CMK (cell line): ENCODE results near the gene HS3ST3A1.
A peak's percentile ranks its signal among the peaks of the same experiment; 100 is the strongest.

ENCODE experiments used
- DNase-seq: peaks from one replicate; pipeline ENCODE4 v3.0.0-alpha.2; 2010; ENCODE audit warnings: low read depth

Gene HS3ST3A1

DNA sequence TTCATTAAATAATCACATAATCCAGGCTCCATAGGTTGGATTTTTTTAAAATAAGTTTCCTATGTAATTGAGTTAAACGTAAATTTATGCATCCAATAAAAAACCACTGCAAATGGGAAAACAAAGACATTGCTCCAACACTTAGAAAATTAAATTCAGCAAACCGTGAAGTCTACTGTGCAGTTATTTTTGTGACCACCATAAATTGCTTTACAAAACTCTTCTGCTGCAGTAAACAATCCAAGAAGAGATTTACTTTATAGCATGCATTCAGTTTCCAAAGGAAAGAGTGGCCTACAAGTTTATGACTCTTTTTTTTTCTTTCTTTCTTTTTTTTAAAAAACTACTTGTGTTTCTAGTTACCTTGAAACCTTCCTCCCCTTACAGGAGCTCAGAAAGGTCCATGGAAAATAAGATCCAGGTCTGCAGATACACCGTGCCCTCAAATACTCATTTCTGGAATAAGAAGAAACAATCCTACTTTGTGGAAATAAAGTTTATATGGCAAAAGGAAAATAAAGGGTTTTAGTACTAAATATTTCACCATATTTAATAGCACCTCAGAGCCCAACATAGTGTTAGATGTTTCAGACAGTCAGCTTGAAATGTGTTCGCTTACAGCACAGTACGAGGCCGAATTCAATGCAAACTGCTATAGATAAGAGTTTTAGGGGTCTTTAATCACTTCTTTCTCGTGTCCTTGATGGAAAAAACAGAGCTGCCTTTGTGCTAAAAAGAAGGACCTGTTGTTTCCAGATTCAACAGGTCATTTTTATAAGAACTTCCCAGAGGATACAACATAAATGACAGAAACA, 3.2 kb downstream of the HS3ST3A1 start:
- DNase-seq, result no peak

DNA sequence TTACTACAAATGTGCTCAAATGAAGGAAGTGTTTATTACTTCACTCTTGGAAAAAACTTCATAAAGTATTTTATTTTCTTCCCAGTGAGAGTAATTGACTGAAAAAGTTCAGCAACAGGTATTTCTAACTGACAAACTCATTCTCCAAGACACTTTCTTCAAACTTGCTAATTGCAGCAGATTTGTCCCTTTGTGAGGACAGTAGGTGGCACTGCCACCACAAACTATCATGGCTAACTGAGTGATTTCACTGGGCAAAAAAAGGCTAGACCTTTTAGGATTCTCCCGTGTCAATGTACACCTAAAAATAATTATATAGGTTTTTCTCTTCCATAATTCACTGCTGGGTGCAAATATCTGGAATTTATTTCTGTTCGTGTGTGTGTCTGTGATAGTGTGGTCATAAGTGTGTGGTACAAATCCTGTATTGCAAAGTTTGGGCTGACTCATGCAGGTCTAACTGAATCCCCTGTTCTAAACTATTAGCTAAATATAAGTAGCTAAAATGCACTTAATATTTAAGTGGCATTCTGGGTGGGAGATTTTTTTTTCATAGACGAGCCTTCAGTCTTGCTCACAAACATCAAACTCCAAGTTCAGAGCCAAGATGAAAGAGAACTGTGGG, 3.9 kb downstream of the HS3ST3A1 start:
- no peak for DNase-seq

DNA sequence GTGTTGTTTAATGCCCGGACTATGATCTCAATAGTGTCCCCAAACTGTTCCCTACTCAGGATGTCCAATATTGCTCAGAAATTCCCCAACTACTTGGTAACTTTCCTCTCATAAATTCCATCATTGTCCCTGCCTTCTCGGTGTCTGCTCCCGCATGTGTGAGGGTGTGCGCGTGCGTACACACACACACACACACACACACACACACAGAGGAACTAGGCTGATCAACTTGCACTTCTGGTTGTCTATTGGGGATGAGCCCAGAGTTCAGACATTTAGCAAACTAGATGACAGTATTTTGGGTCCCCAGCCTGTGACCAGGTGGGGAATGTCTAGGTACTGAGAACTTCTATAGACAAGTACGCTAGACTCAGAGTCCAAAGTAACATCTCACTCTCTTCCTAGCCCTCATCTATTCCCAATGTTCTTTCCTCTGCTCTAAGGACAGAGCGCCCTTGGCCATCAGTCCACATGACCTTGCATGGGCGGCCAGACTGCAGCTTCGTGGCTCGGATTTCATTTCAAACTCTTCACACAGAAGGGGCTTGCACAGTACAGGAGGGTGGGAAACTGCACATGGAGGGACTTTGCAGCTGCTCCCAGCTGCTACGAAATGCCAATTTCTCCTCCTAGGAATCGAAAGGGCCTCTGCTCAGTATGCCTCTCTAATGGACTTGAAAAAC, 5.3 kb downstream of the HS3ST3A1 start:
- DNase-seq, result no peak

DNA sequence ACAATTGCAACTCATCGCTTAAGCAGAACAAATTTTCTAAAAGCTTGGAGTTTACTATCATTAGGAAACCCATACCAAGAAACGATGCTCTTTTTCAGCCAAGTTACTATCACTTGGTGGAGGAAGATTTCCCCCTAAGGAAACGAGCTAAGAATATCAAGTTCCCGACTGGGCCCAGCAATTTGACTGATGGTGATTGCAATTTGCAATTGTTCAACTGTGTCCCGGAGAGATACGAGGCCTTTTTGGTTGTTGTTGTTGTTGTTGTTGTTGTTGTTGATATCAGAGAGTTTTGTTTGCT, 6.2 kb downstream of the HS3ST3A1 start:
- DNase-seq, result no peak

DNA sequence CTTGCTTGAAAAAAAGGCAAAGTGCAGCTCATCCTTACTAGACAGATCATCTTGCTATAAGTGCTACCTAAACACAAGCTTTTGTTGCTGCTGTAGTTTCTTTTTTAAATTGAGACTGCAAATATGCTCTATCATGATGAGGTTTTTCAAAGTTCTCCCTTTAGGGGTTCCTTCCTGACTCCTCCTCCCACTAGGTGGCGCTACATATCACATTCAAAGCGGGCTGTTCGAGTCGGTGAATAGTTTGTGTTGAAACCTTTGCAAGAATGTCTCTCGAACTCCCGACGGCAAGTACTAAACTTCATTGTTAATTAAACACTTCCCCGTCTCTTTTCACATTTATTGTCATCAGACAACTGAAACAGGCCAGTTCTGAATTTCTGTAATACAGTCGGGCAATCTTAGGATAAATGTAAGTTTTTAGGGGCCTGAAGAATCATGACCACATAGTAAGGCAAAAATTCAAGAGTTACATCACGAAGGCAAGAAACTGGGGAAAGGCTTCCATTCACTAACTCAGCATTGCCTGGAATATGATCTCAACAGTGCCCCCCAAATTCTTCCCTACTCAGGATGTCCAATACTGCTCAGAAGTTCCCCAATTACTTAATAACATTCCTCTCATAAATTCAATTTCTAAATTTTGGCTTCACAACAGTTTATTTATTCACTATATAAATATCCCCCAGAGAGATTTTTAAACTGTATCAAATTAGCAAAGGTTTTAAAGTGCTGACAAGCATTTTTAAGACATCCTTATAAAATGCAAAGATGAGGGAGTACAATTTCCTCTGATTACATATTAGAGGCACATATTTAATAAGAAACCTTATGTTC, 6.7 kb downstream of the HS3ST3A1 start:
- peak; percentile 38 for DNase-seq

DNA sequence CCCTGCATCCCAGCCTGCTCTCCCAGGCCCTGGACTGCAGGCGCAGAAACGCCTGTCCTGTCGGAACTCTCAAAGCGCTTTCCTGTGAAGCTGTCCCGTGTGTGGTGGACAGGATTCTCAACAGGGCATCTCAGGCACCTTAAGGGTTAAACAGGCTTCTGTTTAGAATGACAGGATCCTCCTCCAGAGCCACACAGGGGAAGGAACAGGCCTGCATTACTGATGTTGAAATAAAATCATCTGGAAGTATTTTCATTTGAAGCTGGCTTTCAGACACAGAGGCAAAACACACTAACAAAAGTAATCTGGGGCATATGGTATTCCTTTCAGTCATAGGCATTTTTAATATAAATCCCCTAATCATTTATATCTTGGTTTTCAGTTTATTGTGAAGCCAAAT, 7.4 kb downstream of the HS3ST3A1 start:
- DNase-seq, result no peak

DNA sequence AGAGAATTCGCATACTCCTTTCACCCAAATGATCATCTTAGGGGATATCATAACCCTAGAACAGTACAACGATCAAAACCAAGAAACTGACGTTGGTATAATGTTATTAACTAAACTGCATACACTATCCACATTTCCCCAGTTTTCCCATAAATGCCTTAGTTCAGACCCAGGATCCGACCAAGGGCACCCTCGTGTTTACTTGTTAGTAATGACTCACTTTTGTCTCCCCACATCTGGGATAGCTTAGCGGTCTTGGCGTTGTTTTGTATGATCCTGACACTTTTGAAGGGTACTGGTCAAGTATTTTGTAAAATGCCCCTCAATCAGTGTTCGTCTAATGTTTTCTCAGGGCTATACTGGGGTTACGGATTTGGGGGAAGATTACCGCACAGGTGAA, 8.0 kb downstream of the HS3ST3A1 start:
- no peak for DNase-seq

DNA sequence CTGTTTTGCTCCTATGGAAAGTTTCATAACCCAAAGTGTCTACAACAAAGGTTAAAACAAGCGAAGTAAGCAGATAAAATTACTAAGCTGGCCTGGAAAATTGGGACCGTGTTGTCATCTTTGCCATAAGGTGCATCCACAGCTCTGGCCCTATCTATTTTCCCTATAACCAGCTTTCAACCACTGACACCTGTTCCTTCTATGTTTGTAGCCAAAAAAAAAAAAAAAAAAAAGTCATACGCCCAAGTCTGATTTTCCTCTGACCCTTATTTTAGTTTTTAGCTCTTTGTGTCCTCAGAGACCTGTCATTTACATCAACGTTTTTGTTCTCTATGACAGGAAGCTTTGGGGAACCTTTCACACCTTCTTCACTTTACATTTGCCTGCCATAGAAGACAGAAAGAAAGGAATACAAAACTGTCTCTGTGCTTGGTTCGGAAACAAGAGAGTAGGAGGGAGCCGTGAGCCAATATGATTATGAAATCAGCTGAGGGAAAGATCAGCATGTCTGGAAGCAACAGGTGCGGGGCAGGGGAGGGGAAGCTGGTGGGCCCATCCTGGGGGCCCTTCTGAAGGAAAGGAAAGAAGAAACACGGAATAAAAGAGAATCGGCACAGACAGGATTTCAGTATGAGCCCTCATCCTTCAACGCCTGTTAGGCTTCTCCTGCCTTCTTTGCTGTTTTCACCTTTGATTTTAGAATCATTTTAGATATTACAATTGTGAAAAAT, 8.5 kb downstream of the HS3ST3A1 start:
- no peak for DNase-seq

DNA sequence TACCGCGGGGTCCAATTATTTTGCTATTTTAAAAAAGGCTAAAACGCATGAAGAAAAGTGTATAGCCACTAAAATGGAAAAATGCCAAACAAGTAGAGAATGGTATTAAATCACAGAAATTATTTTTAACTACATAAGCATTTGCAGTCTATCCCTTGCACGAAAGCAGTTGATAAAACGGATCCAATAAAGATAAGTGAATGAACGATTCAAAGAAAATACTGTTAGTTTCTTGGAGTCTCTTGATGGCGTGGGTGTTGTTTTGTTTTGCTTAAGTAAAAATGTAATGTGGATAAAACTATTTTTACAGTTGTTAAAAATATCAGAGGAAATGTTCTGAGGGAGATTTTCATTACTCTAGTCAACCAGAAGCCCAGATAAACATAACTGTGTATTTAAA, 9.3 kb downstream of the HS3ST3A1 start:
- no peak for DNase-seq

DNA sequence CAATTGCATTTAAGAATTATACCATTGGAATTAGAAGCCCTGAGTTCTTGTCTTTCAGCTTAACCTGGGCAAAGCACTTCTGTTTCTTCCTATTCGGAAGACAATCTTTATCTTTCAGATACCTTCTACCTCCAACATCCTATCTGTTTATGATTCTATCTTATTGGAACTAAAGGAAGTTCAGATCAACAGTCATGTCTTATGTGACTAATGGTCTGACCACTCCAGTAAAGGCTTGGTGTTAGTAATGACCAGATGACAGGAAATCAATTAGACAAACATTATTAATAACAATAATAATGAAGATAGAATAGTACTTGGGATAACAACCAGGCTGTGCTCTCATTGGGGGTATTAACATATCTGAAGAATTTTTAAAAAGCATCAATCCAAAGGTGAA, 11.3 kb downstream of the HS3ST3A1 start:
- DNase-seq, result no peak

DNA sequence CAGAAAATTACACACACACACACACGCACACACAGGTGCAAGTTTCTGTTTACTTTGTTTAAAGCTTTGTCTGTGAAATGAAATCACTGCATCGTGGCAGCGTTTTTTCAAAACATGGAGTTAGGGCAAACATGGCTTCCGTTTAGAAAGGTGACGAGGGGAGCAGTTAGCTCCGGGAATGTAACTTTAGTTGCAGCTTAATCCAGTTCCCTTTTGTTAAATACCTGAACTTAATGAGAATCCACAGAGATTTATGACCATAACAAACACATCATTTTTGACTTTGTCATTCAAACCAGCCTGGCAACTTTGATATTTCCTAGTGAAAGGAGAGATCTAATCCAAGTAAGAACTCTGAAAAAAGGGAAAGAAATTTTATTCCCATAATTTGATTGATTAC, 12.1 kb downstream of the HS3ST3A1 start:
- no peak for DNase-seq

DNA sequence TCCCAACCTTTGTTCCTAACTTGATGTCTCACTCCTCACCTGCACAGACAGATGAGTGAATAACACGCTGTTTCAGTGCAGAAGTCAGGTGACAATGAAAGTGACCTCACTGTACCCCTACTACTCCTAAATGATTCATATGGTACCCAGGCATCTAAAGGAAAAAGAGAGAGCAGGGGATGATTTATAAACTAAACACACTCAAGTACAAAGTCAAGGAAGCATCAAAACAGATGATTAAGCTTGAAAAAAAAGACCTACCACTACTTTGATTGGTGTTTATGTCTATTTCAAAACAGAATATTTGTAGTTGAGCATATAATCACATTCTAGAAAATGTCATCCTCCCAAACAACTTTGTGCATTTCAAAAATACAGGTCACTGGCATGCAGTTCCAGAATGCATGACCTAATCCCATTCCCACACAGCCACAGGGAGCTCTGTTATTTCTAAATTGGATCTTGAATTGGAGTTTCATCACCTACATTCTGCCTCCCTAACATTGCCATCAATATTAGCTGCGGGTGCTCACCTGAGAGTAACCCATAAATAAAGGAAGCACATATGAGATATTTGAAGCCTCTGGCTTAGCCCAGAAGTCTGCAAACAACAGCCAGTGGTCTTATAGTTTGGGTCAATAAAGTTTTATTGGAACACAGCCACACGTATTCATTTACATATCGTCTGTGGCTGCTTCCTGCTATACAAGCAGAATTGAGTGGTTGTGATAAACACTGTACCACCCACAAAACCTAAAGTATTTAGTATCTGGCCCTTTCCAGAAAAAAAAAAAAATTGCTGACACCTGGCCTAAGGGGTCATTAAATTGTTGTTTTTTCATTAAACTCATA, 14.0 kb downstream of the HS3ST3A1 start:
- no peak for DNase-seq

DNA sequence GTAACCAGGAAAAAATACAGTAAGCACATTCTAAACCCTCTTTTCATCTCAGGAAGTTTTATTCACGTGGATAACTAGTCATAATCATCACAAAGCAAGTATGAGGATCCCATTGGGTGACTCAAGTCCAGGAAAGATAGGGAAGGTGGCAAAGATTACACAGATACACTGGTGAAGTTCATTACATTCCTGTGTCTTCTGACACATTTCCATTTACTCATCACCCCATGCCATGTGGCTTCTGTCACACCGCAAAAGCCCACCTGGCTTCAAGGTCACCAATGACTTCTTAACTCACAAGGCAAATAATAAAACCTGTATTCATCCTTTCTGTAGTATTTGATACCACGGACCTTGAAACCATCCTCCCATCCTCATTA, 17.0 kb downstream of the HS3ST3A1 start:
- no peak for DNase-seq

DNA sequence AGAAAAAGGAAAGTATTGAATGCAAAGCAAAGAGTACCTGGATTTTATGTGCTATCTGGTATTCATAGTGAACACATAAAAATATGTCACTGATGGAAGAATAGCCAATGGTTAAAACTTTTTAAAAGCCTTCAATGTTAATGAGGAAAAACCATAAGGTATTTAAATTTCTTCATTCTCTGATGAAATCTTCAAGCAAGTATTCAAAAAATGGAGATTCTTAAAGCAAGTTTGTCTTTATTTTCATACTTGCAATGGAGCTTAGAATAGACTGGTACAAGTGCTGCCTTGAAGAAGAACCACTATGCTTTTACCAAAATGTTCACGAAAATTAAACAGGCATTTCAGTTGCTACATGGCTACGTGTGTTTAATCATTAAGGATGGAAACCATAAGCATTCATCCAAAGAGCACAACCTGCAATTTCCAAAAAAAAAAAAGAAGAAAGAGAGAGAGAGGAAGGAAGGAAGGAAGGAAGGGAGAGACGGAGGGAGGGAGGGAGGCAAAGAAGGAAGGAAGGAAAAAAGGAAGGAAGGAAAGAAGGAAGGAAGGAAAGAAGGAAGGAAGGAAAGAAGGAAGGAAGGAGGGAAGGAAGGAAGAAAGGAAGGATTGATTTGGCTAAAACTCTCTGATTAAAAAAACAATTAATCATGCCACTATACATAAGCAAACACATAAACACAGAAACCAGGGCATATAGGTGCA, 17.6 kb downstream of the HS3ST3A1 start:
- no peak for DNase-seq

DNA sequence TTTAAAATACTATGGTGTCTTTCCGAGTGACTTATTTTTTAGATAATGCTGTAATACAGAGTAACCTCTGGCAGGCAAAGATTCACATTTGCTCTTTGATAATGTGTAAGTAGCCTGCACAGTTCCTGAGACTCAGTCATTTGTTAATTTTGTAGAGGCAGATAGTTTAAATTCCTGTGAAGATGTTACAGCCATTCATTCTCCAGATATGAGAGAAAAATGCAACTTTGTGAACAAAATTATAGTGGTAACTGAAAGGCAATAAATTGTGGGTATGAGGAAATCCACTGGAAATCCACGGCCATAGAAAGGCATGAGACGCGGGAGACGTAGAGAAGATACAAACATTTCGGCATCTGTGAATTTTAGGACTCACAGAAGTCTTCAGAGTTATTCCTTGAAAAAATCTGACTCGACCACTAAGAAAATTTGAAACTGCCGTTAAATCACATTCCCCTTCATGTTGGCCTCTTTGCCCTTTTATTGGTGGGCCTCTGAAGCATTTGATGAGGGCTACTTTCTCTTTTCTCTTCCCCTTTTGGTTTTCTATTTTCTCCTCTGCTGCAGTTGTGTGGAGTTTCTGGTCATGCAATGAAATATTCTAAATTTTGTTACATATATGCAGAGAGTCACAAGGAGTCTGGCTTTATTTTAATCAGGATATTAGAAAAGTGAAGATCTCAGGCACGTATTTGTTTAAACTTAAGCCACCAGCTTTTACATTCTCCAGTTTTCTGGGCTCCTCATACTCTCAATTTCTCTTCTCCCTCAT, 18.8 kb downstream of the HS3ST3A1 start:
- no peak for DNase-seq

DNA sequence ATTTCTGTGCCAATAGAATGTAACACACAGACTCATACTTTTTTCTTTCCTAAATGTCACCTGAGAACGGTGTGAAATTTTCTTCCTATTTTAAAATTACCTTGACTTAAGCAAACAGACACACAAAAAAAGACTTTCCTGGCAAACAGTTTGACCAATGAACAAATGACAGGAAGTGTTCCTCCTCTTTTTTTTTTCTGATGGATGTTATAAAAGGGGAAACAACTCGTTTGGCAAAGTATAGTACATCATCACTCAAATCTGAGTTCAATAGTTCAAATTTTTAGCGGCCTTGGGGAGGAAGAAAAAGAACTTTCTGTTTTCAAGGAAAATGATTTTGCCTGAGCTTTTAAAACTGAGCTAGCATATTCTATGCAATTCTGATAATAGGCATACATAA, 19.8 kb downstream of the HS3ST3A1 start:
- no peak for DNase-seq

DNA sequence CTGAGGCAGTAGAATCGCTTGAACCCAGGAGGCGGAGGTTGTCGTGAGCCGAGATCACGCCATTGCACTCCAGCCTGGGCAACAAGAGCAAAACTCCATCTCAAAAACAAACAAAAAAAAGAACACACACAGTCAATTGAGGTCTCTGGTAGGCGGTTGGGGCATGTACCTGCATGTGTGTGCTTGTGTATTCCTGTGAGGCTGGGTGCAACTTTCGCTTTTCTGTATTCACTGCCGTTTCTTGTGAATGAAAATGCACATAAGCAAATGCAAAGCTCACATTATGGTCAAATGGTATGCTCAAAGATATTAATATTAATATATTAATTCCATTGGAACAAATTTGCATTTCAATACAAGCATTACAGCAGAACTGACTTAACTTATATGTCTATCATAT, 20.9 kb downstream of the HS3ST3A1 start:
- no peak for DNase-seq

DNA sequence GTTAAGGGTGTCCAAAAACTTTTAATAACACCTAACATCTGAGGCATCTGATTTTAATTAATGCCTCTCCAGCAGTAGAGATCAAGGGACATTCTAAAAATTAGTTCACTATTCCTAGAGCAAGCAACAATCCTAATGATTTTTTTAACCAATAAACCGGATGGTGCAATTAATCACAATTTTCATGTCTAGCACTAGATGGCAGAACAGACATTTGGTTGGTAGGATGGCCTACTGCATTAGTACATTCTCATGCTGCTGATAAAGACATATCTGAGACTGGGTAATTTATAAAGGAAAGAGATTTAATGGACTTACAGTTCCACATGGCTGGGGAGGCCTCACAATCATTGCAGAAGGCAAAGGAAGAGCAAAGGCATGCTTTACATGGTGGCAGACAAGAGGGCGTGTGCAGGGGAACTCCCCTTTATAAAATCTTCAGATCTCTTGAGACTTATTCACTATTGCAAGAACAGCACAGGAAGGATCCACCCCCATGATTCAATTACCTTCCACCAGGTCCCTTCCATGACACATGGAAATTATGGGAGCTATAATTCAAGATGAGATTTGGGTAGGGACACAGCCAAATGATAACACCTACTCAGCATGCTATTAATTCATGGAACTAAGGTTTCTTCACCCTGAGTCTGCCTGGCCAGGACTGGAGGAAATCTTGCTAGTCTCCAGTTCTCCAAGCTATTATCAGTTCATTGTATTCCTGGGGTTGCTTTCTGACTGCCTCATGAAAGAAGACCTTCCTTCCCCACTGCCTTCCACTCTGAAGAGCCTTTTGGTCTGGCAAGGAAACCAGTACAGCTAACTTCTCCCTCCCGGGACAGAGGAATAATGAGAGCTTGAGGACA, 24.8 kb downstream of the HS3ST3A1 start:
- DNase-seq, result no peak
